Superior temporal gyrus (tissue), 1 donor: Measurements from ENCODE around the gene C6orf132.
"Not testable (repeated sequence)": the region's sequence is repeated elsewhere in the genome, so short reads cannot be mapped to it uniquely, and the experiment has no call there.

ENCODE experiments used
- DNase-seq: peaks from one replicate; pipeline ENCODE4 v3.0.0-alpha.2; 2016; ENCODE audit errors: extremely low spot score

C6orf132 gene

DNA sequence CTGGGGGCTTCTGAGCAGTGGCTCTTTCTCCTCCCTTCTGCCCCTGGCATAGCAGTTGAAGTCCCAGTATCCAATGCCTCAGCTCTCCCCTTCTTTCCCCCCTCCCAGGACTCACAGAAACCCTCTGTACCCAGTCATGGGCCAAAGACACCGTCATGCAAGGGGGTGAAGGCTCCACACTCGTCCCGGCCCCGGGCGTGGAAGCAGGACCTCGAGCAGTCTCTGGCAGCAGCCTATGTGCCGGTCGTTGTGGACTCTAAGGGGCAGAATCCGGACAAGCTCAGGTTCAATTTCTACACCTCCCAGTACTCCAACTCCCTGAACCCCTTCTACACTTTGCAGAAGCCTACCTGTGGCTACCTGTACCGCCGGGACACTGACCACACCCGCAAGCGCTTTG lies 20.4 kb upstream of the C6orf132 start:
- no peak for DNase-seq

DNA sequence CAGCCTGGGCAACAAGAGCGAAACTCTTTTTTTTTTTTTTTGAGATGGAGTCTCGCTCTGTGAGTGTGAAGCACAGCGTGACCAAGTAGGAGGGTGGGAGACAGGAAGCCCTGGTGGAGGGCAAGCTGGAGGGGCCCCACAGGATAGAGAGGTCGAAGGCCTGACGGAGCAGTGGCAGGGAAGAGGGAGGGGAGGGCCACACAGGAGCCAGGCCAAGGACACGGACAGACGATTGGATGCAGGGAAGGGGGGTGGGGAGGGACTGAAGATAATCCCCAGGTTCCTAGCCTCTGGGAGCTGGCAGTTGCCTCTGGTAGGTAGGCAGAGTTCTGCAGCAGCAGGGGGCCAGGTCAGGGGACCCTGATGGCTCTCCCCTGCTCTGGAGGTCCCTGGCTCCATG lies 20.0 kb upstream of the C6orf132 start:
- DNase-seq, result no peak

DNA sequence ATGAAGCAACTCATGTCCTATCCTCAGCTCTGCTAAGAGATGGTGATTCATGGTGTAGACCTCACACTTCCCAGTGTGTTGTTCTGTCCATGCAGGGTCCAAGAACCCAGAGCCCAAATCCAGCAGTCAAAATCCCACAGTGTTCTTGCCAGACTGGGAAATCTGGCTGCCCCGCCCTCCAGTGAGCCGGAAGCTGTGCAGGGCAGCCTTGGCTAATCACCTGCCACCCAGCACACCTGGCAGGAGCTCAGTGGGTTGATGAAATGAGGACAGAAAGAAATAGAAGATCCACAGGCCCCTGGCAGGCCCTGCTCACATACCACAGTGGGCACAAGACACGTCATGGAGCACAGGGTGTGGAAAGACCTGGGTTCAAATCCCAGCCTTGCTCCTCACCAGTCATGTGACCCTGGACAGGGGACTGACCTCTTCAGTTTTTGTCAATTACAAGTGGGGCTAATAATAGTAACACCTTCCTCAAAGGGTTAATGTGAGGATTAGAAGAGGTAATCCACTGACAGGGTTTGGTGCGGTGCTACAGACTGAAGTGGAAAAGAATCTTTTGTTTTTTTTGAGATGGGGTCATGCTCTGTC lies 17.1 kb upstream of the C6orf132 start:
- no peak for DNase-seq

DNA sequence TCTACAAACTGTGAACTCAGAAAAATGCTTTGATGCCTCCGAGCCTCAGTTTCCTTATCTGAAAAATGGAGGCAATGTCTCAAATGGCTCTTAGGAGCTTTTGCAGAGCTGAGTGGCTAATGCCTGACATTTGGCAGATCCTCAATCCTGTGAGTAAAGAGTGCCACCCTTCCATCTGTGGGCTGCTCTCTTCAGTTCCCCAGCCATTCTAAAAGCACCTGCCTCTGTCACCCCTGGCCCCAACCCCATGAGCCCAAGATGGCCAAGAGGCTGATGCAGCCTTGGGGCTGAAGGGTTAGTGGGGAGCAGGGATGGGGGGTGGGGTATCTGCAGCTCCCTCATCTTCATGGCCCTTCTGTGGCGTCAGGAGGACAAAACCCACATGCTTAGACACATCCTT lies 16.2 kb upstream of the C6orf132 start:
- no peak for DNase-seq

DNA sequence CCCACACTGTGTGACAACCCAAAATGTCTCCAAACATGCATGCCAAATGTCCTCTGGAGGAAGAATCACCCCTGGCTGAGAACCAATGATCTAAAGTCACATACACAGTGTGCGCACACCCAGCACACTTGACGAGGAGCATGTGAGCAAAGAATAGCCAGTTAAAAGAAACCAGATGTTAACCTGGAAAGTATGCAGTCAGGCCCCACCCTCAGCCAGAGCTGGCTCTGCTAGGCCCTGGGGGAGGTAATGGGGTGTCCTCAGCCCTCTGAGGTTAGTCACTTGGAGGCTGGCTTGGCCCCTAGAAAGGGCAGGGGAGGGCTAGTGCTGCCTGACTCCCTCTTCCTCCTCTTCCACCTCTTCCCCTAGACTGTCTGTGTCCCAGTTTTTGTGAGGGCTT lies 15.6 kb upstream of the C6orf132 start:
- DNase-seq, result no peak

DNA sequence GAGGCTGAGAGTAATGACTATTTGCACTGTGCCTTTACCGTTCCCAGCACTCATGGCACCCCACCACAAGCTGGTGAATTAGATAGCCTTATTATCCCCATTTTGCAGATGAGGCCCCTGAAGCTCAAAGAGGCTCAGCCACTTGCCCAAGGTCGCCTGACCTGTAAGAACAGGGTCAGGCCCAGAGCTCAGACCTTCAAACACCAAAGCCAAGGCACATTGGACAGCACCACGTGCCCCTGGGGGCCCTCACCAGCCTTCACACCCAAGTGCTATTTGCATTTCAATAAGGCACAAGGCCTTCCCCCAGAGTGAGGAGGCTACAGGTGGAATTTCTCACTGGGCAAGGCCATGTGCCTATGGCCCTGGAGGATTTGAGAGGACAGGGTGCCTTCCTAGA lies 14.2 kb upstream of the C6orf132 start:
- no peak for DNase-seq

DNA sequence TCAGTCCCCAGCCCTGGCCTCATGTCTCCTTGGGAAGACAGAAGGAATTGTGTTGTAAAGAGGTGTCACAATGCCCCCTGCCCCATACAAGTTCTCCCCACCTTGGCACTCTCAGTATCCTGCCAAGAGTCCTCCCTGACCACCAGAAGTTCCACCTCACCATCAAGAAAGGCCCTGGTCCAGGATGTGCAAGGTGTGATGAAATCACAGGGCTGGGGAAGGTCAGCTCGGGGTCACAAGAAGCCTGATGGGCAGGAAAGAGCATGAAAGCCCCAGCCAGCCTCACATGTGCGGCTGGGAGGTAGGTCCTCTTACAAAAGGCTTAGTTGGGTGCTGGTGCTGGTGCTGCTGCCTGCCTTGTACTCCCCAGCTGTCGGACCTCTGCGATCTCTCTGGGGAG lies 12.9 kb upstream of the C6orf132 start:
- DNase-seq, result no peak

DNA sequence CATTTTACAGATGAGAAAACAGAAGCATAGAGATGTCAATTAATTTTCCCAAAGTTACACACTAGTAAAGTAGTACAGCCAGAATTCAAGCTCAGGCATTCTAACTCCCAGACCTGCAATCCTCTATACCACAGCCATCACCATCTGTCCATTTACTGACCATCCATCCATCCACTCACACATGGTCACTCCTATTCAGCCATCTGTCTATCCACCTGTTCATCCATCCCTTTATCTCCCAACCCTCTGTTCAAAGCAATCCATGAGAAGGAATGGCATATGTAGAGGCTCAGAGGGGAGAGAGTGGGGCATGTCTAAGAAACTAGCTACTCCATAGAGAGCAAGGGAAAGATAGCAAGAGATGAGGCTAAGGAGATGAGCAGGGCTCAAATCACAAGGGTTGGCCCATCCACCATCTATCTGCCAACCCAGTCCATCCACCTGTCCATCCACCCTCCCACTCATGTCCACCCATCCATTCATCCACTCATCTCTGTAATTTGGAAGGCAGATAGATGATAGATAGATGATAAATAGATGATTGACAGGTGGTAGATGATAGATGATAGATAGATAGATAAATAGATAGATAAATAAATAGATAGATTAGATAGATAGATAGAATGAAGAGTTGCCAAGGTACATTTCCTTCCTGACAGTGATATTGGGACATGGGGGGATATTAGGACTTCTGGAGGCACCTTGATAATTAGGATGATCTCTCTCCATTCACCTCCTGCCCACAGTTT lies 12.2 kb upstream of the C6orf132 start:
- no peak for DNase-seq

DNA sequence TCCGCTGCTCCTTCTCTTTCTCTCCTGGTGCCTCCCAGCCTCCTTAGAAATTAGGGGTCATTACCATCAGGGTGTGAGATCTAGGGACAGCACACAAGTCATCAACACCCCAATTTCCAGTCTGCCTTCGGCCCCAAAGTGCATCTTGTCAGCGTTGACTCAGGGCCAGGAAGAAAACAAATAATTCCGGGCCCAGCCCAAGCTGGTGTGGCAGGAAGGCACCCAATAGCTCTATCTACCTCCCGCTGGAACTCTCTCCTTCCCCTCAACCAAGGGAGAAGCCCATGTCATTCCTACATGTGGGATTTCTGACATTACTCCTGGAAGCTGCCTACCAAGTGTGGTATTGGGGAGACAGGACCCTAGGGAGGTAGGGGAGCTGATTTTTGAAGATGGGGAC lies 11.5 kb upstream of the C6orf132 start:
- no peak for DNase-seq

DNA sequence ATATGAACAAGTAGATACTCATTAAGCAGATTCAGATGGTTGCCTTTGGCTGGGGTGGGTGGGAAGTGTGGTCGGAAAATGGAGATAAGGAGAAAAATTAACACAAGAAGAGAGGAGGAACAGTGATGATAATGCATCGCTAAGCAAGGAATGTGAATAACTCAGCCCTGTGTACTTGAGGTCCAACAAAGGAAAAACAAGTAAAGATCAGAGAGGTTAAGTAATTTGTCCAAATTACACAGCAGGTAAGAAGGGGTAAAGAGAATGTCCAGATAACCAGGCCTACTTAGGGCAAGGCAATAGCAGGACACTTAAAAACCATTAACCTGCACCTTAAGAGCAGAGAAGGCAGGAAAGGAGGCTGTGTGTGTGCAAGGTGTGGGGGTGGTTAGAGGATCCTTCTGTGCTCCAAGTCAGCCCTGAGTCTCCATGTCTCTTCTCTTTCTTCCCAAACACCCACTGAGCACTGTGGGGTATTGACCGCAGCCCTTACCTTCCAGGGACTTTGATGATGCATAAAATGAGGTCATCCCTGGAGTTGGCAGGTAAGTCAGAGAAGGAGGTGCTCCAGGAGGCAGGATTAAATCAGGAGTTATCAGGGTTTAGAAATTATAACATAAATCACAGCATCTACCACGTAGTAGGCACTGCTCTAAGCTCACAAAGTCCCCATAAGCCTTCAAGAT lies 10.3 kb upstream of the C6orf132 start:
- not testable (repeated sequence) for DNase-seq

DNA sequence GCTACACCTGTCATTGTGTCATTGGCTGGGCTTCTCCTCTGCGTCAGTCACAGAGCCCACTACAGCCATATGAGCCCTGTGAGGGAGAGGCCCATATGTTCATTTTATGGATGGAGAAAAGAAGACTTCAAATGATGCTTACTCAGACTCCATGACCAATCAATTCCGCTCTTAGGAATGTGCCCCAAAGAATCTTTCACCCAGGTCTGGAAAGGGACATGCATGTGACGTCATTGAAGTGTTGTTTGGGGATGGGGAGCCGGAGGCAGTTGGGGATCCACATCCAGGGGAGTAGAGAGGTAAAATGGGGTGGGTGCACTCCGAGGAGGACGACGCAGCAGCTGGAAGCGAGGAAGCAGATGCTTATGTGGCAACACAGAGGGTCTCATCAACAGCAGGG lies 9.6 kb upstream of the C6orf132 start:
- DNase-seq, result no peak

DNA sequence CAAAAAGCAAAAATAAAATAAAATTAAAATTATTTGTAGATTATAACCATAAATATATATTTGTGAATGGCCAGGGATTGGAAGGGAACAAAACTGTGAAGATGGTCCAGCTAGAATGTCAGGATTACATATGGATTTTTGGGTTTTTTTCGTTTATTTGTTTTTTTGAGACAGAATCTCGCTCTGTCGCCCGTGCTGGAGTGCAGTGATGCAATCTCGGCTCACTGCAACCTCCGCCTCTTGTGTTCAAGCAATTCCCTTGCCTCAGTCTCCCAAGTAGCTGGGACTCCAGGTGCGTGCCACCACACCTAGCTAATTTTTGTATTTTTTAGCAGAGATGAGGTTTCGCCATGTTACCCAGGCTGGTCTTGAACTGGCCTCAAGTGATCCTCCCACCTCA lies 7.8 kb upstream of the C6orf132 start:
- no peak for DNase-seq

DNA sequence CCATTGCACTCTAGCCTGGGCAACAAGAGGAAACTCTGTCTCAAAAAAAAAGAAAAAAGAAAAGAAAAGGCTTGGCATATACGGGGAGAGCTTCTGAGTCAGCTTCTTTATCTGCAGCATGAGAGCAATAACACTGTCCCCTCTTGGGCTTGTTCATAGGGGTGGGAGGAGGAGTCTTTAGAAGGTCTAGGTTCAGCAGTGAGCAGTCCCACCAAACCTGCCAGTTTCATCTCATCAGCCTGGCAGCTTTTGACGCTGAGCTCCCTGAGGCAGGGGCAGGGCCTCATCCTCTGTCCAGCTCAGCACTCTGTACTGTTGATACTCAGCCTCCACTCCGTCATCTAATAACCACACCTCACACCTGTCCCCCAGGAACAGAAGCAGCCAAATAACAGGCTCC lies 5.6 kb upstream of the C6orf132 start:
- DNase-seq, result no peak

DNA sequence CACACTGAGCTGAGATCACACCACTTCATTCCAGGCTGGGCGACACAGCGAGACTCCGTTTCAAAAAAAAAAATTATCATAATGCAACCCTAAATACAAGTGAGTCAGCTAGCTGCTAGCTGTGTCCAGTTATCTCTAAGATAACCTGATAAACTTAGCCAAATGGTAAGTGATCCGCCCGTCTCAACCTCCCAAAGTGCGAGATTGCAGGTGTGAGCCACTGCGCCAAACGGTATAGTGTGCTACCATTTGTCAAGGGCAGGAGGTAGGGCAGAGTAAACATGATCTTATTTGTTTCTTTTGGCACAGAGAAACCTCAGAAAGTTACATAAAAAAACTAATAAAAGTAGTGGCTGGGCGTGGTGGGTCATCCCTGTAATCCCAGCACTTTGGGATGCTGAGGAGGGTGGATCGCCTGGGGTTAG lies 4.7 kb upstream of the C6orf132 start:
- no peak for DNase-seq

DNA sequence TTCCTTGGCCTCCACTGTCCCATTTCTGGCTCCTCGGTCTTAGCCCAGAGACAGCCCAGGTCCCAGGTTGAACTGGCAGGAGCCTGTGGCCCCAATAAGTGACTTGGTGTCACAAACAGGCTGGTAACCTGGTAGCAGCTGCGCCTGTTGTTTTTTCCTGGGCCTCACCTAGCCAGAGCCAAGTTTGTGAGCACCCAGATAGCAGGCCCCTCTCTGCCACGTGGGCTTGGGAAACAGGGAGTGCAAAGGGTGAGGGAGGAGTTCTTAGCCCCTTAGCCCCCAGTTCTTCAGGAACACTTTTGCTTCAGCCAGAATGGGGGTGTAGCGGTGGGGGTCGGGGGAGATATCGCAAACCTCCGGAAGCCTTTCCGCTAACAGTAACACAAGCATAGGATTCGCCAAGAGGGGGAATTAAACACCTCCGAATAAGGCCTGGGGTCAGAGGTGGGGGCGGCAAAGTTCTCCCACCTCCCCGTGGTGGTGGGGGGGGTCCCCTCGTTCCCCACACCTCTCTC lies 760 bp downstream of the C6orf132 start:
- DNase-seq, result no peak

DNA sequence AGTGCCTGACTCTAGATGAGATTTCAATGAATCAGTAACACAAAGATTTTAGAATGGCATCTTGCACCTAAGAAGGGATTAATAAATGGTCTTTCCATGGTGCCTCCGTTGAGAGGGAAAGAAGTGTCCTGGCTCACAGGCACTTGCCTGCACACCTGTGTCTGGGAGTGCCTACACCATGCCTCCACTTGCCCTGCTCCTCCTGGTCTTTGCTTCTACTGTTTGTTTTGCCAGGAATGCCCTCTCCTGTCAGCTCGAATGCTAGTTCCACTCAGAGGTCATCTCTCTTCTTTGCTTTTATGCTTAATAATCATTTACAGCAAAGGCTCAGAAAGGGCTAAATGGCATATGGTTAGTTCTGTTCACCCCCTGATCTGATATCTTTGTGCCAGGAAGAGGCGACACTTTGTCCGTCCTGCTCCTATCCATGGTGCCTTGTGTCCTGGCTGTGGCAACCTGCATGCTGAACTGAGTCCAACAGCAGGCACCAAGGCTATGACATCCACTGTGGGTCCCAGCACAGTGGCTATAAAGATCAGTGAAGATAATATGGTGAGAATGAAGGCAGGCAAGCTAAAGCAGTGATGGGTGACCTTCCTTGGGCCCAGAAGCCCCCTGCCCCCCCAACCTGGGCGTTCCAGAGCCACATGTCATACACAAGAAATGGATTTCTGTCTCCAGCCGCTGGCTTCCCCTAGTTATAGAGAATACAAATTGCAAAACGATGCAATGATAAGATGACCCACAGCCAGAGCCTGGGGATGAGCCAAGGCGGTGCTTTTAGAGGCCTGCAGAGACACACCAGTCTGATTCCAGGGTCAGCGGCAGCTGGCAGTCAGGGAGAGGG lies 1.4 kb downstream of the C6orf132 start:
- no peak for DNase-seq

DNA sequence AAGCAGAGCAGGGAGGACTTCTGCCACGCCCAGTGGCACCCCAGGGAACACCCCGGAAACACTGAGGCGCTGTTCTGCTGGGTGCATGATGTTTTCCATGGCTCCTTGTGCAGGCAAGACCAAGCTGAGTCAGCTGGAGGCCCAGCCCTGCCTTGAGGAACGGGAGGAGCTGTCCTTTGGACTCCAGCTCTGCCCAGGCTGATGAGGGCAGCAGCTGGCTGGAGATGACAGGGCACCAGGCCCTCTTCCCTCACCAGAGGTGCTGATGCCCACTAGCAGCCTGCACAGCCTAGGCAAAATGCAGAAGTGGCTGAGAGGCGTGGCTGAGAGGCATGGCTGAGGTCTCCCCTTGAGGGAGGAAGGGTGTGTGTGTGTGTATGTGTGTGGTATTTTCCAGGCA lies 2.4 kb downstream of the C6orf132 start:
- no peak for DNase-seq

DNA sequence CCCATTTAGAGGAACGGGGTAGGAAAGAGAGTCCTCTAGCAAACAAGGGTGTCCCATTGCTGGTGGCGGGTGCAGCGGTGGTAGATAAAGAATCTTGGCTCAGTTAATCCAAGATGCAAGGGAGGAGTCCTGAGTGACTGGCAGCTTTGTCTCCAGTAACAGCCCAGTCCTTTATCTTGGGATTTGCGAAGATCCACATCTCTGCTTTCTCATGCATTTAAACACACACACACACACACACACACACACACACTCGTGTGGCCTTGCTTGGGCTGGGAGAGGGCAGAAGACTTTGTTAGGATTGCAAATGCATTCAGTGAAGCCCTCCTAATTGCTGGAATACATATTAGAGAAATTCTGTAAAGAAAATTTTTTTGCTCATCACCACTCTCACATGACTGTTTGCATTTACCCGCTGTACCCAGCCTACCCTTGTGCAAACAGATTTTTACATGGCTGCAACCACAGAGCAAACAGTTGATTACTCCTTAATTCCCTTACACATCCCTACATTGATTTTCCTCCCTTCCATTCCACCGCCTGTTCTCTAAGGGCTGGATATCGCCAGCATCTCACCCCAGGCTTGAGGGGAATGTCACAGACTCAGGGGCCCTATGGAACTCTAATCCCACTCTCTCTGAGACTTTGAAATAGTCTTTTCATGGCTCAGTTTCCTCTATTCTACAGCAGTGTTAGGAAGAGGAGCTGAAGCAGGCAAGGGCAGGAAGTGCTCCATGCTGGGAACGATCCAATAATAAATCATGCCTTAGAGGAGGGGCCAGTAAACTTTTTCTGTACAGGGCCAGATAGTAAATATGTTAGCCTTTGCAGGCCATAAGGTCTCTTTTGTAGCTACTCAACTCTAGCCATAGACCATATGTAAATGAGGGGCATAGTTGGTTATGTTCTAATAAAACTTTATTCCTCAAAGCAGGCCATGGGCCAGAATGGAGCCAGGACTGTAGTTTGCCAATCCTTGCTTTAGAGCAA lies 3.5 kb downstream of the C6orf132 start:
- no peak for DNase-seq

DNA sequence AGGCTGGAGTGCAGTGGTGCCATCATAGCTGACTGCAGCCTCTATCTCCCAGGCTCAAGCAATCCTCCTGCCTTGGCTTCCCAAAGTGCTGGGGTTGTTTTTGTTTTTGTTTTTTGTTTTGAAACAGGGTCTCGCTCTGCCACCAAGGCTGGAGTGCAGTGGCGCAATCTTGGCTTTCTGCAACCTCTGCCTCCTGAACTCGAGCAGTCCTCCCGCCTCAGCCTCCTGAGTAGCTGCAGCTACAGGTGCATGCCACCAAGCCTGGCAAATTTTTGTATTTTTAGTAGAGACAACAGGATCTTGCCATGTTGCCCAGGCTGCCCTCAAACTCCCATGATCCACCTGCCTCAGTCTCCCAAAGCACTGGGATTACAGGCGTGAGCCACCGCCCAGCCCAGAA lies 4.2 kb downstream of the C6orf132 start:
- DNase-seq, result no peak

DNA sequence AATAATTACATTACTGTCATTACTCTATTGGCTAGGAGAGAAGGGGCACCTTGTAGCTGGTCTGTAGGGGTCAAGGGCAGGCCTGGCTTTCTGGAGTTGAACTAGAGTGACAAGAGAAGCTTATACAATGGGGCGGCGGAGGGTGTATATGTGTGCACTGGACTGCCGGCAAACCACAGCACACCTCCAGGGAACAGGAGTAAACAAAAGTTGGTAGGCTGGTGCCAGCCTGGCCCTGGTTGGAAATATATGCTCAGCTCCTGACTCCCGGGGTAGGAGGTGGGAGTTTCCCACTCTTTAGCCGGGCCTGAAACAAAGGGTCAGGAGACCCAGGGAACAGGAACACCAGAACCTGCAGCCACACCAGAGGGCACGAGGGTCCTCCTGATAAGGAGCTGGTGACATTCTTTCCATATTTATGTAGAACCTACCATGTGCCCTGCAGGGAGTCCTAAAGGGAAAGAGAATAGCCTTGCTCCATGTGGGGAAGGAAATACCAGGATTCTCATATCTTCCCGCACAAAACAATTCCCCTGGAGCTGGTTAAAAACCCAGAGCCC lies 5.1 kb downstream of the C6orf132 start:
- no peak for DNase-seq
